HL-60 (cell line): ENCODE measurements around the gene BEST1.
"Not testable (repeated sequence)": the region's sequence is repeated elsewhere in the genome, so short reads cannot be mapped to it uniquely, and the experiment has no call there.

Experiments
- DNase-seq, 2 experiments: peaks; one replicate each; pipeline ENCODE4 v3.0.0-alpha.2; 2010 to 2020; ENCODE audit warnings: low read depth in 1 of 2, low spot score in 1 of 2
- H3K27ac ChIP-seq: fragments of 250-450 bp; sonication (Bioruptor Pico); replicated peaks from 2 replicates; pipeline ENCODE4 v1.5.1; 2020; ENCODE audit warnings: mild to moderate bottlenecking, moderate library complexity
- H3K27me3 ChIP-seq: fragments of 250-450 bp; sonication (Bioruptor Pico); 2 replicates; pipeline ENCODE4 v1.5.1; 2021; ENCODE audit warnings: mild to moderate bottlenecking, moderate library complexity; ENCODE audit not compliant: insufficient read depth, poor library complexity, severe bottlenecking
- H3K4me3 ChIP-seq: replicated peaks from 2 replicates; pipeline ENCODE4 v1.5.1; 2011; ENCODE audit warnings: mild to moderate bottlenecking, control low read depth, low read length; ENCODE audit not compliant: insufficient read depth
- GABPA ChIP-seq: IDR thresholded peaks from 2 replicates; pipeline ENCODE4 v1.6.1; 2012; ENCODE audit warnings: low read depth
- POLR2AphosphoS5 ChIP-seq: IDR thresholded peaks from 2 replicates; pipeline ENCODE4 v1.6.1; 2012; ENCODE audit warnings: low read depth
- SPI1 ChIP-seq: IDR thresholded peaks from 2 replicates; pipeline ENCODE4 v1.6.1; 2012; ENCODE audit warnings: low read depth, mild to moderate bottlenecking, borderline replicate concordance
- TF ChIP-seq, protein P1 (sequence below): IDR thresholded peaks from 2 replicates; pipeline ENCODE4 v1.6.1; 2012; ENCODE audit warnings: low read depth; ENCODE audit not compliant: insufficient replicate concordance
- TF ChIP-seq, protein P2 (sequence below): IDR thresholded peaks from one replicate; pipeline ENCODE4 v1.5.1; 2011; ENCODE audit warnings: low read length, control low read depth, inconsistent platforms; ENCODE audit not compliant: insufficient read depth

Gene BEST1

DNA sequence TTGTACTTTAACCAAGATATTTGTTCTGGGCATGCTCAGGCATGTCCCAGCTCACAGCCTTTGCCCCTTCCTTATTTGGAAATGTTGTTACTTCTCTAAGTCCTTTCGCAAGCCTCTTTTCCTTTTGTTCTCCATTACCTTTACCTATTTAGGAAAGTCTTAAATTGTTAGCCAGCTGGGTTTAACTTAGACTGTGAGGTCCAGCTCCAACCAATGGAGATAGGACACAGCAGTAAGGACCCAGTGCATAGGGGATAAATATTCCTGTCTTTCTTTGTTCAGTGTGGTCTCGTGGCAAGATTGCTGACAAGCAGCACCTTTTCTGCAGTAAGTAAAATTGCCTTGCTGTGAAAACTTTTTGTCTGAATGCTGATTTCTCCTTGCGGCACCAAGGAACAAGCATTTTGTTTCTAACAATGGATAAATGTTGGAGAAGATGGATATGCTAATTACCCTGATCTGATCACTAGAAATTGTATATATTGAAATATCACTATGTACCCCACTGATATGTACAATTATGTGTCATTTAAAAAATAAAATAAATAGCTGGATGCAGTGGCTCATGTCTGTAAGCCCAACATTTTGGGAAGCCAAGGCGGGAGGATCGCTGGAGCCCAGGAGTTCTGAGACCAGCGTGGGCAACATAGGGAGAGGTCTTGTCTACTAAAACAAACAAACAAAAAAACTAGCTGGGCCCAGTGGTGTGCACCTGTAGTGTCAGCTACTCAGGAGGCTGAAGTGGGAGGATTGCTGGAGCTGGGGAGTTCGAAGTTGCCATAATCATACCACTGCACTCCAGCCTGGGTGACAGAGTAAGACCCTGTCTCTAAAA is 49.2 kb downstream of the BEST1 start:
- DNase-seq: peak in 1 of 2 experiments; percentile 5
- TF ChIP-seq, protein P1, sequence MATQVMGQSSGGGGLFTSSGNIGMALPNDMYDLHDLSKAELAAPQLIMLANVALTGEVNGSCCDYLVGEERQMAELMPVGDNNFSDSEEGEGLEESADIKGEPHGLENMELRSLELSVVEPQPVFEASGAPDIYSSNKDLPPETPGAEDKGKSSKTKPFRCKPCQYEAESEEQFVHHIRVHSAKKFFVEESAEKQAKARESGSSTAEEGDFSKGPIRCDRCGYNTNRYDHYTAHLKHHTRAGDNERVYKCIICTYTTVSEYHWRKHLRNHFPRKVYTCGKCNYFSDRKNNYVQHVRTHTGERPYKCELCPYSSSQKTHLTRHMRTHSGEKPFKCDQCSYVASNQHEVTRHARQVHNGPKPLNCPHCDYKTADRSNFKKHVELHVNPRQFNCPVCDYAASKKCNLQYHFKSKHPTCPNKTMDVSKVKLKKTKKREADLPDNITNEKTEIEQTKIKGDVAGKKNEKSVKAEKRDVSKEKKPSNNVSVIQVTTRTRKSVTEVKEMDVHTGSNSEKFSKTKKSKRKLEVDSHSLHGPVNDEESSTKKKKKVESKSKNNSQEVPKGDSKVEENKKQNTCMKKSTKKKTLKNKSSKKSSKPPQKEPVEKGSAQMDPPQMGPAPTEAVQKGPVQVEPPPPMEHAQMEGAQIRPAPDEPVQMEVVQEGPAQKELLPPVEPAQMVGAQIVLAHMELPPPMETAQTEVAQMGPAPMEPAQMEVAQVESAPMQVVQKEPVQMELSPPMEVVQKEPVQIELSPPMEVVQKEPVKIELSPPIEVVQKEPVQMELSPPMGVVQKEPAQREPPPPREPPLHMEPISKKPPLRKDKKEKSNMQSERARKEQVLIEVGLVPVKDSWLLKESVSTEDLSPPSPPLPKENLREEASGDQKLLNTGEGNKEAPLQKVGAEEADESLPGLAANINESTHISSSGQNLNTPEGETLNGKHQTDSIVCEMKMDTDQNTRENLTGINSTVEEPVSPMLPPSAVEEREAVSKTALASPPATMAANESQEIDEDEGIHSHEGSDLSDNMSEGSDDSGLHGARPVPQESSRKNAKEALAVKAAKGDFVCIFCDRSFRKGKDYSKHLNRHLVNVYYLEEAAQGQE: no peak
- TF ChIP-seq, protein P2, sequence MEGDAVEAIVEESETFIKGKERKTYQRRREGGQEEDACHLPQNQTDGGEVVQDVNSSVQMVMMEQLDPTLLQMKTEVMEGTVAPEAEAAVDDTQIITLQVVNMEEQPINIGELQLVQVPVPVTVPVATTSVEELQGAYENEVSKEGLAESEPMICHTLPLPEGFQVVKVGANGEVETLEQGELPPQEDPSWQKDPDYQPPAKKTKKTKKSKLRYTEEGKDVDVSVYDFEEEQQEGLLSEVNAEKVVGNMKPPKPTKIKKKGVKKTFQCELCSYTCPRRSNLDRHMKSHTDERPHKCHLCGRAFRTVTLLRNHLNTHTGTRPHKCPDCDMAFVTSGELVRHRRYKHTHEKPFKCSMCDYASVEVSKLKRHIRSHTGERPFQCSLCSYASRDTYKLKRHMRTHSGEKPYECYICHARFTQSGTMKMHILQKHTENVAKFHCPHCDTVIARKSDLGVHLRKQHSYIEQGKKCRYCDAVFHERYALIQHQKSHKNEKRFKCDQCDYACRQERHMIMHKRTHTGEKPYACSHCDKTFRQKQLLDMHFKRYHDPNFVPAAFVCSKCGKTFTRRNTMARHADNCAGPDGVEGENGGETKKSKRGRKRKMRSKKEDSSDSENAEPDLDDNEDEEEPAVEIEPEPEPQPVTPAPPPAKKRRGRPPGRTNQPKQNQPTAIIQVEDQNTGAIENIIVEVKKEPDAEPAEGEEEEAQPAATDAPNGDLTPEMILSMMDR: no peak
- no peak for TF ChIP-seq SPI1
- TF ChIP-seq GABPA: no peak
- no peak for TF ChIP-seq POLR2AphosphoS5
- Histone ChIP-seq H3K27me3 (no peaks in the 10 kb centered on the region), H3K27ac (no peak overlapping the region), H3K4me3 (no peak overlapping the region)

DNA sequence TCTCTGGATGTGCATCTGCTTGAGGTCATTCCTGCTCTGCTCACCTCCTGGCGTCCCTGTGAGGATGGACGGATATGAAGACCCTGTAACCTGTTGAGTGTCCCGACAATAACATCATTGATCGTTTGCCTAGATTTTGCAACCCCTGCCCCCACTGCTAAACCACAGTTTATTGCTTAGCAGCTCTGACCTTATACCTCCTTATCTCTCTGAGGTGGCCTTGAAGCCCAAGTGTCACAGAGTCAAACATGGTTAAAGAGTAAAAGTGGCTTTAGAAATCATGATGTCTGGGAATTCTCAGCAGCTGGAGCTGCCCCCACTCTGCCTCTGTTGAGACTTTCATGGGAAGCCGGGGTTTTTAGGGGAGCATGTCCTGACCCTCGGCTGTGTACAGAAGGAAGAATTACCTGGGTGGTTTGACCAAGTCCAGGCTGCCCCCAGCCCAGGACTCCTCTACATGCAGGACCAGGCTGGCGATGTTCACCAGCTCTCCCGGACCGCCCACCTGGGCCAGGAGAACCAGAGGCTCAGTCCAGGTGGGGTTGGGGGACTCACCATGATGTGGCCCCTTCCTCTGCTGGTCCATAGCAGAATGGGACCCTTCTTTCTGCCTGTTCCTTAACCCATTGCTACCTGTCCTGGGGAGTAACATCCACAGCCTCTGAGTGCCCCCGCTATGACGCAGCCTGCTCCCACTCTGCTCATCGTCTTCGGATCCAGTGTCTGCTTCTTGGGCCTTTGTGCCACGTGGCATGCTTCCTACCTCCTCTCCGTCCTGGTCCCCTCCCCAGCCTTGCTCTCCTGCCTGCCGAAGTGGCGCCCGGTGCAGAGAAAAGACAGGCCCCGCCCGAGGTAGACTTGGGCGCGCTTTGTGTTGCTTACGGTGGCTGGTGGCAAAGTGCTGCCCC is 50.6 kb downstream of the BEST1 start:
- TF ChIP-seq GABPA (no peak), POLR2AphosphoS5 (no peak), SPI1 (no peak)
- TF ChIP-seq, protein P2: no peak
- TF ChIP-seq, protein P1: no peak
- Histone ChIP-seq H3K27me3 (no peaks in the 10 kb centered on the region), H3K27ac (no peak overlapping the region), H3K4me3 (no peak overlapping the region)
- DNase-seq: no peak

DNA sequence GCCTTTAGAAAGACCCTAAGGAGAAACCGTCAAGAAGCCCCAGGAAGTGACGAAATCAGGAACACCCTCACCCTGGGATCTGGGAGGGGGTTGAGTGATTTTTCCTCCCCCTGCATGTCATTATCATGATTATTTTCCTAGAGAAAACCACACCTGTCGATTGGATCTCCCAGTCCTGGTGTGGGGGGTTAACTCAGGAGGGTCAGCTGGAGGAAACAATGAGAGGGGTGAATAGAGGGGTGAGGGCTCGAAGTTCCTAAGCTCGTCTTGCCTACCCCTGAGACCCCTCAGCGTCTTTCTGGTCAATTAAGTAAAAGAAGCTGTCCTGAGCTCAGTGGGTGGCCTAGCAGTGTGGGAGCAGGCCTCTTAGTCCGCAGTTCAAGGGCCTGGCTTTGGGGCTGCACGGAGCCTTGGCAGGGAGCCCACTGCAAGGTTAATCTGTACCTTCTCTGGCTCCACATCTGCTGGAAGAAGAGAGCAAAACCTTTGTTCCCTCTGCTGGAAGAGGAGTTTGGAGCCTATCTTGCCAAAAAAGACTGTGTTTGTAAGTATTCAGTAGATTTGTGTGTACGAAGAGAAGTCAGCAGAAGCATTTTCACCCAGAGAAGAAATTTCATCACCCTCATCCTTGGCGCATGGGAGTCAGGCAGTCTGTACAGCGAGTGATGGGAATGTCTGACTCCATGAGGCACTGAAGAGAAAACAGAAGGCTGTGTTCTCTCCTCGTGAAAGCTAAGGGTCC is 51.5 kb downstream of the BEST1 start:
- H3K4me3 ChIP-seq: no peak overlapping the region
- TF ChIP-seq, protein P1: no peak
- TF ChIP-seq POLR2AphosphoS5 (no peak), GABPA (no peak), SPI1 (no peak)
- TF ChIP-seq, protein P2: no peak
- no peaks in the 10 kb centered on the region for H3K27me3 ChIP-seq
- DNase-seq: no peak
- H3K27ac ChIP-seq: no peak overlapping the region

DNA sequence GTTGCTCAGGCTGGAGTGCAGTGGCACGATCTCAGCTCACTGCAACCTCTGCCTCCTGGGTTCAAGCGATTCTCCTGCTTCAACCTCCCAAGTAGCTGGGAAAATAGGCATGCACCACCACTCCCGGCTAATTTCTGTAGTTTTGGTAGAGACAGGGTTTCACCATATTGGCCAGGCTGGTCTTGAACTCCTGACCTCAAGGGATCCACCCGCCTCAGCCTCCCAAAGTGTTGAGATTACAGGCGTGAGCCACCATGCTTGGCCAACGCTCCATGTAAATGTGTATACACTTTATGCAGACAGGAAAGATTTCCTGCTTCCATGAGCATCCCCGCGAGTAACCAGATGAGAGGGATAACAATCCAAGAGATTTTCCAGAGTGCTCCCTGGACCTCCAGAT is 52.1 kb downstream of the BEST1 start:
- not testable (repeated sequence) for DNase-seq, H3K27ac ChIP-seq, H3K4me3 ChIP-seq, H3K27me3 ChIP-seq
